Hepatocyte (in vitro differentiated cells): ENCODE results near the gene TMEM109.

Experiments
- CTCF ChIP-seq: fragments of 200-600 bp; sonication (generic); IDR thresholded peaks from 2 replicates; pipeline ENCODE4 v1.5.1; 2016; ENCODE audit warnings: antibody characterized with exemption, mild to moderate bottlenecking; ENCODE audit not compliant: poor library complexity
- EZH2 ChIP-seq: fragments of 200-600 bp; sonication (generic); IDR thresholded peaks from 2 replicates; pipeline ENCODE4 v1.6.1; 2016; ENCODE audit warnings: antibody characterized with exemption, mild to moderate bottlenecking, borderline replicate concordance
- EZH2phosphoT487 ChIP-seq: fragments of 200-600 bp; sonication (generic); IDR thresholded peaks from one replicate; pipeline ENCODE4 v1.6.1; 2018; ENCODE audit warnings: antibody characterized with exemption, mild to moderate bottlenecking, low read depth, moderate library complexity; ENCODE audit not compliant: unreplicated experiment, severe bottlenecking

GRCh38 chr11:60900673-60901404 lies 13.1 kb upstream of the TMEM109 start:
- TF ChIP-seq CTCF (no peak), EZH2 (no peak), EZH2phosphoT487 (no peak)
